K562 (cell line): Measurements from ENCODE around the gene SEZ6L. TPM values are rescaled to one million over a fixed set of nuclear protein-coding genes. Genes with fewer than 3 reads are reported as not detected.

Experiments used
- ATAC-seq: fragments of 200-7000 bp; cut with Tn5 transposase; 3 replicates; pipeline ENCODE4 v1.9.1; 2020; ENCODE audit warnings: moderate library complexity
- BruUV-seq: library from RNA; stranded (reverse); fragments of 400-500 nt; replicated peaks from 2 replicates; lab custom pipeline; 2021; lab: Mats Ljungman, UMichigan
- CTCF ChIA-PET: fragments of 300-600 bp; formaldehyde crosslinking; extraction: SDS; loops from one replicate; lab custom pipeline; 2021; ENCODE audit warnings: low intra/inter-chr PET ratio; lab: Yijun Ruan, JAX
- POLR2A ChIA-PET: fragments of 300-600, 350-650 bp; sonication (Branson Sonifier 250); formaldehyde crosslinking; extraction: SDS; loops from one replicate; lab custom pipeline; 2021; ENCODE audit warnings: antibody characterized with exemption, inconsistent platforms; lab: Yijun Ruan, JAX
- DNase-seq, 4 experiments: peaks; one replicate each; pipeline versions ENCODE4 v3.0.0 to v3.0.0-alpha.2; 2011 to 2018; ENCODE audit warnings: low spot score in 3 of 4, mixed read lengths in 3 of 4; ENCODE audit errors: extremely low read depth in 1 of 4
- FAIRE-seq: peaks from 2 replicates; lab custom pipeline; 2011; peaks lifted over from hg19 to GRCh38; lab: Jason Lieb, UNC
- H2AFZ ChIP-seq: 2 replicates; pipeline ENCODE4 v1.6.0; 2011; ENCODE audit warnings: low read depth, low read length, control low read depth, inconsistent platforms
- H3K27ac ChIP-seq: fragments of 200-600 bp; 3 replicates; pipeline ENCODE4 v1.8.0; 2011; ENCODE audit warnings: low read depth, mild to moderate bottlenecking, control low read depth, inconsistent platforms, low read length, moderate library complexity, mixed read lengths; ENCODE audit errors: extremely low read depth
- H3K27me3 ChIP-seq, 2 experiments: fragments of 300-600 bp in 1 of 2; 2 replicates in 1 of 2; 3 replicates in 1 of 2; pipeline versions ENCODE4 v1.6.0 to v1.8.0; 2011; ENCODE audit warnings: inconsistent platforms in 2 of 2, low read length in 2 of 2, mild to moderate bottlenecking in 1 of 2, mixed read lengths in 1 of 2, moderate library complexity in 1 of 2; ENCODE audit not compliant: control insufficient read depth in 2 of 2, insufficient read depth in 2 of 2
- H3K36me3 ChIP-seq: fragments of 300-600 bp; 3 replicates; pipeline ENCODE4 v1.8.0; 2011; ENCODE audit warnings: mild to moderate bottlenecking, low read length, inconsistent platforms; ENCODE audit not compliant: control insufficient read depth, insufficient read depth
- H3K4me1 ChIP-seq, 2 experiments: fragments of 200-600 bp in 1 of 2; replicated peaks in 1 of 2; 2 replicates in 1 of 2; 3 replicates in 1 of 2; pipeline versions ENCODE4 v1.5.1 to v1.8.0; 2011; ENCODE audit warnings: inconsistent platforms in 2 of 2, low read length in 2 of 2, mild to moderate bottlenecking in 1 of 2, mixed read lengths in 1 of 2, moderate library complexity in 1 of 2; ENCODE audit not compliant: control insufficient read depth in 2 of 2, insufficient read depth in 2 of 2
- H3K4me2 ChIP-seq: 2 replicates; pipeline ENCODE4 v1.6.1; 2011; ENCODE audit warnings: low read length, control low read depth, inconsistent platforms, mixed read lengths; ENCODE audit not compliant: insufficient read depth
- H3K4me3 ChIP-seq: fragments of 200-600 bp; sonication (generic), shearing (Covaris generic); 2 replicates; pipeline ENCODE4 v1.5.1; 2016; ENCODE audit warnings: control low read depth, inconsistent platforms
- H3K79me2 ChIP-seq: fragments of 200-600 bp; 3 replicates; pipeline ENCODE4 v1.8.0; 2011; ENCODE audit warnings: low read length, inconsistent platforms; ENCODE audit not compliant: control insufficient read depth, insufficient read depth
- H3K9ac ChIP-seq, 2 experiments: 2 replicates each; pipeline versions ENCODE4 v1.6.0 to v1.6.1; 2011; ENCODE audit warnings: low read depth in 2 of 2, low read length in 2 of 2, control low read depth in 1 of 2, inconsistent platforms in 1 of 2, mild to moderate bottlenecking in 1 of 2, mixed read lengths in 1 of 2; ENCODE audit not compliant: insufficient read depth in 1 of 2
- H3K9me1 ChIP-seq: one replicate; pipeline ENCODE4 v1.6.0; 2011; ENCODE audit warnings: inconsistent platforms, mild to moderate bottlenecking, low read length, moderate library complexity; ENCODE audit not compliant: control insufficient read depth, insufficient read depth
- H3K9me3 ChIP-seq: replicated peaks from 2 replicates; pipeline ENCODE4 v1.5.1; 2011; ENCODE audit warnings: low read depth, low read length, inconsistent platforms; ENCODE audit not compliant: control insufficient read depth, insufficient read depth
- H4K20me1 ChIP-seq: replicated peaks from 2 replicates; pipeline ENCODE4 v1.6.1; 2011; ENCODE audit warnings: low read length, inconsistent platforms, mixed read lengths; ENCODE audit not compliant: control insufficient read depth, insufficient read depth
- CBX3 ChIP-seq, 2 experiments: IDR thresholded peaks; 1 replicate in 1 of 2; 2 replicates in 1 of 2; pipeline ENCODE4 v1.6.1; 2012; ENCODE audit warnings: inconsistent platforms in 2 of 2, low read length in 2 of 2, borderline replicate concordance in 1 of 2, control low read depth in 1 of 2
- FOXJ2 ChIP-seq: fragments of 200-800 bp; sonication (Bioruptor generic); IDR thresholded peaks from 2 replicates; pipeline ENCODE4 v1.6.1; 2016; ENCODE audit warnings: missing genetic modification characterization, missing compliant biosample characterization
- LCOR ChIP-seq: sonication (generic); formaldehyde crosslinking; IDR thresholded peaks from 2 replicates; pipeline ENCODE4 v1.8.0; 2022; ENCODE audit warnings: mild to moderate bottlenecking, missing genetic modification reagents
- MEF2D ChIP-seq: conservative IDR thresholded peaks from 2 replicates; pipeline ENCODE4 v1.6.1; 2016; ENCODE audit warnings: low read depth, missing genetic modification characterization, missing compliant biosample characterization
- PHF21A ChIP-seq: fragments of 450-650 bp; IDR thresholded peaks from 2 replicates; pipeline ENCODE4 v1.6.1; 2017; ENCODE audit warnings: low read depth, borderline replicate concordance
- RFX1 ChIP-seq: fragments of 450-650 bp; IDR thresholded peaks from 2 replicates; pipeline ENCODE4 v1.6.1; 2016; ENCODE audit warnings: mild to moderate bottlenecking, moderate library complexity
- SPI1 ChIP-seq: IDR thresholded peaks from 2 replicates; pipeline ENCODE4 v1.6.1; 2011; ENCODE audit warnings: low read depth, low read length, control low read depth, borderline replicate concordance
- SRSF7 ChIP-seq: fragments of 200-400 bp; formaldehyde crosslinking; optimal IDR thresholded peaks from 2 replicates; pipeline ENCODE3; 2017; ENCODE audit warnings: mild to moderate bottlenecking, low read depth, low read length
- ZNF311 ChIP-seq: fragments of 250-450 bp; sonication (Bioruptor Pico); IDR thresholded peaks from 2 replicates; pipeline ENCODE4 v1.4.0; 2020; ENCODE audit warnings: mild to moderate bottlenecking, moderate library complexity
- ZNF57 ChIP-seq: fragments of 450-650 bp; formaldehyde crosslinking; IDR thresholded peaks from 2 replicates; pipeline ENCODE4 v1.4.0; 2020; ENCODE audit warnings: mild to moderate bottlenecking, moderate library complexity
- ZNF79 ChIP-seq: fragments of 250-450 bp; sonication (Bioruptor Pico); IDR thresholded peaks from 2 replicates; pipeline ENCODE4 v1.4.0; 2020; ENCODE audit warnings: low read depth, mild to moderate bottlenecking, moderate library complexity
- WGBS: fragments of 100-300 bp; shearing (Covaris generic); methylation state at CpG from one replicate; pipeline ENCODE4 v1.1.6; 2016; ENCODE audit warnings: low coverage, mixed read lengths; ENCODE audit not compliant: insufficient coverage; ENCODE audit errors: missing lambda C conversion rate; 5-methylcytosine and 5-hydroxymethylcytosine counted together
- in situ Hi-C: fragments of 300-500 bp; cut with MboI; formaldehyde crosslinking; loops from 4 replicates; pipeline ENCODE4 v1.15.0; 2018; ENCODE audit warnings: inconsistent platforms, mixed read lengths
- intact Hi-C: fragments of 100-400 bp; cut with micrococcal nuclease; formaldehyde crosslinking; loops from 2 replicates; pipeline ENCODE4 v1.14.2; 2022
- polyA plus RNA-seq, 8 experiments: library from polyadenylated mRNA; depleted of rRNA in 4 of 8; stranded (reverse) in 5 of 8; unstranded in 3 of 8; fragments of >200 nt; fragmentation: Nextera tagmentation in 2 of 8; fragmentation: Illumina TruSeq in 1 of 8; extraction: Ambion mirVana in 2 of 8; extraction: Trizol in 1 of 8; gene quantifications; 2 replicates each; pipeline versions ENCODE4 v1.2.1 to v1.2.3, GENCODE V29; 2011 to 2014; ENCODE audit warnings: inconsistent platforms in 1 of 8, missing spikeins in 1 of 8
- total RNA-seq, 7 experiments: library from RNA; depleted of rRNA in 6 of 7; stranded (reverse); fragments of >200 nt in 6 of 7; fragmentation: Illumina TruSeq in 2 of 7; extraction: Trizol in 2 of 7; gene quantifications; 2 replicates each; pipeline versions ENCODE4 v1.2.1 to v1.2.3, GENCODE V29; 2011 to 2021; ENCODE audit warnings: low replicate concordance in 1 of 7
- TF ChIP-seq, protein P1 (sequence below): fragments of 200-400 bp; formaldehyde crosslinking; IDR thresholded peaks from 2 replicates; pipeline ENCODE4 v1.6.1; 2017; ENCODE audit warnings: mild to moderate bottlenecking, low read depth, low read length, moderate library complexity
- TF ChIP-seq, protein P2 (sequence below), 3 experiments: fragments of 200-800 bp in 1 of 3; sonication (Bioruptor generic) in 1 of 3; sonication (generic) in 1 of 3; formaldehyde crosslinking in 1 of 3; IDR thresholded peaks; 2 replicates each; pipeline versions ENCODE4 v1.6.1 to v1.8.0; 2016 to 2022; ENCODE audit warnings: mild to moderate bottlenecking in 2 of 3, missing compliant biosample characterization in 2 of 3, missing genetic modification characterization in 2 of 3, missing genetic modification reagents in 1 of 3

SEZ6L gene
- total and polyA plus RNA-seq, 9 of the 15 experiments (the other 6 are each of a cell fraction or from before 2014, with no cell fraction given), result not detected

- TF ChIP-seq, protein P1, sequence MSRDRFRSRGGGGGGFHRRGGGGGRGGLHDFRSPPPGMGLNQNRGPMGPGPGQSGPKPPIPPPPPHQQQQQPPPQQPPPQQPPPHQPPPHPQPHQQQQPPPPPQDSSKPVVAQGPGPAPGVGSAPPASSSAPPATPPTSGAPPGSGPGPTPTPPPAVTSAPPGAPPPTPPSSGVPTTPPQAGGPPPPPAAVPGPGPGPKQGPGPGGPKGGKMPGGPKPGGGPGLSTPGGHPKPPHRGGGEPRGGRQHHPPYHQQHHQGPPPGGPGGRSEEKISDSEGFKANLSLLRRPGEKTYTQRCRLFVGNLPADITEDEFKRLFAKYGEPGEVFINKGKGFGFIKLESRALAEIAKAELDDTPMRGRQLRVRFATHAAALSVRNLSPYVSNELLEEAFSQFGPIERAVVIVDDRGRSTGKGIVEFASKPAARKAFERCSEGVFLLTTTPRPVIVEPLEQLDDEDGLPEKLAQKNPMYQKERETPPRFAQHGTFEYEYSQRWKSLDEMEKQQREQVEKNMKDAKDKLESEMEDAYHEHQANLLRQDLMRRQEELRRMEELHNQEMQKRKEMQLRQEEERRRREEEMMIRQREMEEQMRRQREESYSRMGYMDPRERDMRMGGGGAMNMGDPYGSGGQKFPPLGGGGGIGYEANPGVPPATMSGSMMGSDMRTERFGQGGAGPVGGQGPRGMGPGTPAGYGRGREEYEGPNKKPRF, result no peak
Observed at GRCh38 chr22:26164174-26164573, 5.1 kb upstream of the SEZ6L start (continued).

- BruUV-seq, result no TSS peak
- no peak for ATAC-seq
- no peak overlapping the region for H3K4me2 ChIP-seq
- TF ChIP-seq RFX1 (no peak), MEF2D (tag) (no peak), SPI1 (no peak), FOXJ2 (tag) (no peak), ZNF79 (no peak), CBX3 (IDR thresholded peaks at IDR 0.05; ENCODE audit: borderline replicate concordance in 1 of 2, low read length in 2 of 2) (no peak), PHF21A (no peak), SRSF7 (no peak), LCOR (no peak), ZNF57 (CRISPR knock-in tag) (no peak), ZNF311 (no peak)
- TF ChIP-seq, protein P2, sequence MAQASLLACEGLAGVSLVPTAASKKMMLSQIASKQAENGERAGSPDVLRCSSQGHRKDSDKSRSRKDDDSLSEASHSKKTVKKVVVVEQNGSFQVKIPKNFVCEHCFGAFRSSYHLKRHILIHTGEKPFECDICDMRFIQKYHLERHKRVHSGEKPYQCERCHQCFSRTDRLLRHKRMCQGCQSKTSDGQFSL (CRISPR knock-in tag; IDR thresholded peaks at IDR 0.05), result no peak
- TF ChIP-seq, protein P2 (tag; IDR thresholded peaks at IDR 0.05), result no peak
- TF ChIP-seq, all 486 proteins: peak for 0
- H3K9ac ChIP-seq, result no peak overlapping the region
- H3K27me3 ChIP-seq, result peaks cover 0 to 24% of the 10 kb centered on the region in 2 experiments; a peak in 2 of 5 replicates
- in situ Hi-C loops (no loop called here), intact Hi-C loops (no loop called here)
- DNase-seq, result no peak
- no peak overlapping the region for H3K4me3 ChIP-seq
- no peaks in the 10 kb centered on the region for H3K79me2 ChIP-seq
- H2AFZ ChIP-seq, result no peak overlapping the region
- H3K9me3 ChIP-seq, result no peaks in the 10 kb centered on the region
- ChIA-PET CTCF (no interaction called here), POLR2A (no interaction called here)
- H3K9me1 ChIP-seq, result no peaks in the 10 kb centered on the region
- no peak overlapping the region for H3K27ac ChIP-seq
- 6% methylated on average over 8 of the region's 9 CpGs for WGBS
- H3K4me1 ChIP-seq, result peaks cover 0 to 5% of the 10 kb centered on the region in 2 experiments; a peak in 2 of 5 replicates
- H3K36me3 ChIP-seq, result no peaks in the 10 kb centered on the region
- no peak for FAIRE-seq
- peaks cover 5% of the 10 kb centered on the region; the same call in 1 of the 2 replicates for H4K20me1 ChIP-seq
Observed at GRCh38 chr22:26168330-26168851, 871 bp upstream of the SEZ6L start.
